Epithelial cell of proximal tubule (primary cell): ENCODE data around the gene TRMT10A. TPM values are rescaled to one million over a fixed set of nuclear protein-coding genes. Genes with fewer than 3 reads are reported as not detected.
"Not testable (repeated sequence)": the region's sequence is repeated elsewhere in the genome, so short reads cannot be mapped to it uniquely, and the experiment has no call there.

Source experiments
- DNase-seq: peaks from one replicate; pipeline ENCODE4 v3.0.0-alpha.2; 2011; ENCODE audit warnings: low read depth
- H3K4me3 ChIP-seq: 2 replicates; pipeline ENCODE4 v1.5.1; 2011; ENCODE audit warnings: low read depth, mild to moderate bottlenecking, low read length
- total RNA-seq: library from RNA; depleted of rRNA; stranded (reverse); fragments of >200 nt; gene quantifications from 2 replicates; pipeline ENCODE4 v1.2.3, GENCODE V29; 2015
- TF ChIP-seq, protein P1 (sequence below): conservative IDR thresholded peaks from 2 replicates; pipeline ENCODE4 v1.5.1; 2012; ENCODE audit warnings: low read depth, mild to moderate bottlenecking, low read length

The TRMT10A gene
- total RNA-seq, 1 donor from 2014 or later = 9.9 TPM

DNA sequence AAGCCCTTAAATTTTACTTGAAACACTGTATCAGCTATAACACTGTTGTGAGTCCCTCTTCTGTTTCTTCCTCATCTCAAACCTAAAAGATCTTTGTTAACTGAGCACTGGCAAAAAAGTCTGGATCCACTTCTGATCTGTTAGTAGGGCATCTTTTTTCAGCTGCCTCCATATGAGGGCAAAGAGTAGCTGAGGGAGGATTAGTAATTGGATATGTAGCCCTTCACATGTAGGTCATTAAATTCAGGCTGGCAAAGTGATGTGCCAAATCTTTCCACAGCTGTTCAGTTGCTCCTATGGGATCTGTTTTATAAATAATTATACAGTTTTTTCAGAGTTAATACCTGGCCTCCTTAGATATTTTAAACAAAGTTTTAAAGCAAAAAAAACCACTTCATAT is 1.1 kb upstream of the TRMT10A start:
- TF ChIP-seq, protein P1, sequence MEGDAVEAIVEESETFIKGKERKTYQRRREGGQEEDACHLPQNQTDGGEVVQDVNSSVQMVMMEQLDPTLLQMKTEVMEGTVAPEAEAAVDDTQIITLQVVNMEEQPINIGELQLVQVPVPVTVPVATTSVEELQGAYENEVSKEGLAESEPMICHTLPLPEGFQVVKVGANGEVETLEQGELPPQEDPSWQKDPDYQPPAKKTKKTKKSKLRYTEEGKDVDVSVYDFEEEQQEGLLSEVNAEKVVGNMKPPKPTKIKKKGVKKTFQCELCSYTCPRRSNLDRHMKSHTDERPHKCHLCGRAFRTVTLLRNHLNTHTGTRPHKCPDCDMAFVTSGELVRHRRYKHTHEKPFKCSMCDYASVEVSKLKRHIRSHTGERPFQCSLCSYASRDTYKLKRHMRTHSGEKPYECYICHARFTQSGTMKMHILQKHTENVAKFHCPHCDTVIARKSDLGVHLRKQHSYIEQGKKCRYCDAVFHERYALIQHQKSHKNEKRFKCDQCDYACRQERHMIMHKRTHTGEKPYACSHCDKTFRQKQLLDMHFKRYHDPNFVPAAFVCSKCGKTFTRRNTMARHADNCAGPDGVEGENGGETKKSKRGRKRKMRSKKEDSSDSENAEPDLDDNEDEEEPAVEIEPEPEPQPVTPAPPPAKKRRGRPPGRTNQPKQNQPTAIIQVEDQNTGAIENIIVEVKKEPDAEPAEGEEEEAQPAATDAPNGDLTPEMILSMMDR = no peak
- DNase-seq = no peak

DNA sequence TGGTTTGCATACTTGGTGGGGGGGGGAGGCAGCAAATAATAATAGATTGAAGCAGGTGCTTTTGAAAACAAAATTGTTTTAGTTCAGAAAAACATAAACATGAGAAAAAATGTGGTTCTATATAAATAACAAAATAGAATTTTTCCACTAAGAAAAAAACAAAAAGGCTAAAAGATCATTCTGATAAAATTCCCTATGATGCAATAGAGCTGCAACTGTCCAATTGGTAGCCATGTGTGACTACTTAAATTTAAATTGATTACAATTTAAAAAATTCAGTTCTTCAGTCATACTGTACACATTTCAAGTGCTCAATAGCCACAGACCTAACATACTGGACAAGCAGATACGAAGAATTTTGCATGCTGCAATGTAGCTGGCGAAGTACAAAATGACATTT is 11.0 kb downstream of the TRMT10A start:
- no peak for DNase-seq
- TF ChIP-seq, protein P1 = no peak
- H3K4me3 ChIP-seq = no peak overlapping the region

More for the DNA sequence above, 1.1 kb upstream of the TRMT10A start:
- H3K4me3 ChIP-seq = no peak overlapping the region

DNA sequence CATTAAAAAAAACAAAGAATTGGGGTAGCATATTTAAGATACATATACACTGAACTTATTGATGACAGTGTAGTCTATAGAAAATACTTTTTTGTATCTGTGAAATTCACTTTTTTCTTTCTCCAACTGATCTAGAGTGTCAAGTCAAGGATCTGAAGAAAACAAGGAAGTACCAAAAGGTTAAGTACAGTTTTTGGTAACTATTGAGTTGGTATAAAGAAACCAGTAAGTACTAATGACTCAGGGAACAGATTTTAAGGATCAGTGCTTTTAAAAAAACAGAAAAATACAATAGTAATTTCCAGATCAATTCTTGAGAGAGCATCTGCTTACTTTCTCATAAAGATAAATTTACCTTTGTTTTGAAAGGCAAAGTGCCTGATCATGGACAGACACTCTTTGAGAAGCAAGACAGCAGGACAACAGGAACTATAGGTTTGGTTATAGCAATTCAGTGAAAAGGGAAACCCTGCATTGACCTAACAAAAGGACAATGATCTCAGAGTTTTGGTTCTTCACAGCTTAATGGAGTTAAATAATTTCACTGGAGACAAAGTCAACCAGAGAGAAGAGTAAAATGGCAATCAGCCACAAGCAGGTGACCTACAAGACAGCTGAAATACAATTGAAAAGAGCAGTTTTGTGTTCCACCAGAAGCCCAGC is 23.4 kb downstream of the TRMT10A start:
- no peak overlapping the region for H3K4me3 ChIP-seq
- peak; percentile 60 for DNase-seq
- TF ChIP-seq, protein P1 = no peak

DNA sequence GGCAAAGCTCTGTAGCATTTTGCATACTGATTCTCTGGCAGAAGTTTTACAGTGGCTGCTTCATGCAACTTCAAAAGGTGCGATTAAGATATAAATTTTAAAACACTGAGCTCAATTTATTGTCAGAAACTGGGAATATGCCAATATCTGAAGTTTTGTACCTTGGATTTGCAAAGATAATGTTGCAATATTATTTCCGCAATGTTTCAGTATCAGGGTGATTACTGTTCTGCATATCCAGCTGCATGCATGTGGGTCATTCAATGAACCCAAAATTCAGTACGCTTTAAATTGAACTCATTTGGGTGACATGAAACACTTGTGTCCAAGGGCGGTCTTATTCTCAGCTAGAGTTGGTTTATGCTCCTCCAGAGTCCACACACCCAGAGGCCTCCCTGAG is 26.2 kb downstream of the TRMT10A start:
- DNase-seq = no peak
- TF ChIP-seq, protein P1 = no peak
- H3K4me3 ChIP-seq = no peak overlapping the region

DNA sequence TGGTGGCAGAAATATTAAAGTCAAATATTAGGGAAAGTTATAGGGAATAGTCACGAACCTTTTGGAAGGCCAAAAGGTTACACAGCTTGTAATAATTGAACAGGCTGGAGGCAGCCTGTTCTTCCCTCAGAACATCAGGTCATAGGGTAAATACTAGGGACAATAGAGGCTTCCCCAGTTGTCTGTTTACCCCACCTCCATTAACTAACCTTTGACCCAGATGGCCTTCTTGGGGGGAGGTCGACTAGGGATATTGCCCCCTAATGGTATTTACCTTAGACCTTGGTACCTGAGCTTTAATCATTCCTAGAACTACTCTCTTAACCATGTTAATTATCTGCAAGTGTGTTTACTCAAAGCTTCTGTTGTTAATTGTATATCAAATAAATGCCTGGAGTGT is 27.0 kb downstream of the TRMT10A start:
- TF ChIP-seq, protein P1 = no peak
- DNase-seq = no peak
- H3K4me3 ChIP-seq = no peak overlapping the region

DNA sequence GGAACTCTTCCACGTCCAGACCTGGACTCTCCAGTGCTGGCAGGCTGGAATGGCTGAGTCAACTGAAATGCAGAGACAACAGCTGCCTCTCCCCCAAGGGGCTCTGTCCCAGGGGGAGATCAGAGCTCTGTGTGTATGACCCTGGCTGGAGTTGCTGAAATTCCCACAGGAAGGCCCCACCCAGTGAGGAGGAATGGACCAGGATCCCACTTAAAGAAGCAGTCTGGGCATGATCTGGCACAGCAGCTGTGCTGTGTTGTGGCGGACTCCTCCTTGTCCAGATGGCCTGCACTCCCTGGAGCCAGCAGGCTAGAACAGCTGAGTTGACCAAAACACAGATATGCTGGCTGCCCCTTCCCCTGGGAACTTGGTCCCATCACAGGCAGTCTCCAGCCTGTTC is 27.6 kb downstream of the TRMT10A start:
- TF ChIP-seq, protein P1 = no peak
- DNase-seq = no peak

DNA sequence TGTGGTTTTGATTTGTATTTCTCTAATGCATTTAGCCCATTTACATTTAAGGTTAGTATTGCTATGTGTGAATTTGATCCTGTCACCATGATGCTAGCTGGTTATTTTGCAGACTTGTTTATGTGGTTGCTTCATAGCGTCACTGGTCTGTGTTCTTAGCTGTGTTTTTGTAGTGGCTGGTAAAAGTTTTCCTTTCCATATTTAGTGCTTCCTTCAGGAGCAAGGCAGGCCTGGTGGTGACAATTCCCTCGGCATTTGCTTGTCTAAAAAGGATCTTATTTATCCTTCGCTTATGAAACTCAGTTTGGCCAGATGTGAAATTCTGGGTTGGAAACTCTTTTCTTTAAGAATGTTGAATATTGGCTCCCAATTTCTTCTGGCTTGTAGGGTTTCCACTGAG is 29.1 kb downstream of the TRMT10A start:
- DNase-seq, H3K4me3 ChIP-seq: not testable (repeated sequence)

More for the DNA sequence above, 27.6 kb downstream of the TRMT10A start:
- no peak overlapping the region for H3K4me3 ChIP-seq
